ENCODE data around the gene MAF.

DNA sequence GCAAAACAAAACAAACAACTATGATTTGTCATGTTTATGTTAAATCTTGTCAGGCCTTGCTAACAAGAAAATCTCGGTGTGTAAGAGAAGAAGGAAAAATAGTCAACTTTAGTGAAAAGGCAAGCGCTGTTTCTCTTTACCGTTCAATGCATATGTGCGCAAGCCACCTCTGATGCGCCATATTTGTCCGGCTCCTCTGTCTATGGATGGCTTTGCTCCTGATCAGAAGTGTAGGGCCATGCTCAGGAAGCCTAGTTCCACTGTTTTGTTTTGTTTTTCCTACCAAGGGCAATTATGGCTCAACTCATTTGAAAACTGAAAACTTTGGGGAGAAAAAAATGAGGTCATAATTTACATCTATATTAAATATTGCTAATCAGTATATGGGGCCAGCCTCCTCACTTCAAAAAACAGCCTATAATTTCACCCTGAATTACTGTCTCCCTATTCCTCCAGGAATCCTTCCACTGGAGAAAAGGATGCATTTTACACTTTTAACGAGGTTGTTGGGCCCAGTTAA lies 4.5 kb downstream of the MAF start:
- TF ChIP-seq POLR2A (IDR thresholded peaks at IDR 0.05; ENCODE audit: low read depth, low read length) (no peak), RFX5 (IDR thresholded peaks at IDR 0.05; ENCODE audit: low read depth, low read length) (no peak), RAD21 (IDR thresholded peaks at IDR 0.05; ENCODE audit: low read length) (no peak), RCOR1 (IDR thresholded peaks at IDR 0.05; ENCODE audit: insufficient replicate concordance, low read length) (no peak), SMC3 (IDR thresholded peaks at IDR 0.05; ENCODE audit: low read depth, low read length) (no peak), MAZ (IDR thresholded peaks at IDR 0.05; ENCODE audit: borderline replicate concordance, low read depth, low read length) (no peak), BHLHE40 (IDR thresholded peaks at IDR 0.05; ENCODE audit: low read depth, low read length) (no peak), NFE2L2 (IDR thresholded peaks at IDR 0.05; ENCODE audit: low read depth, low read length) (no peak), ELK1 (IDR thresholded peaks at IDR 0.05; ENCODE audit: borderline replicate concordance, low read depth, low read length) (no peak), MAFK (IDR thresholded peaks at IDR 0.05; ENCODE audit: low read depth, low read length) (no peak)
- TF ChIP-seq, protein P1, sequence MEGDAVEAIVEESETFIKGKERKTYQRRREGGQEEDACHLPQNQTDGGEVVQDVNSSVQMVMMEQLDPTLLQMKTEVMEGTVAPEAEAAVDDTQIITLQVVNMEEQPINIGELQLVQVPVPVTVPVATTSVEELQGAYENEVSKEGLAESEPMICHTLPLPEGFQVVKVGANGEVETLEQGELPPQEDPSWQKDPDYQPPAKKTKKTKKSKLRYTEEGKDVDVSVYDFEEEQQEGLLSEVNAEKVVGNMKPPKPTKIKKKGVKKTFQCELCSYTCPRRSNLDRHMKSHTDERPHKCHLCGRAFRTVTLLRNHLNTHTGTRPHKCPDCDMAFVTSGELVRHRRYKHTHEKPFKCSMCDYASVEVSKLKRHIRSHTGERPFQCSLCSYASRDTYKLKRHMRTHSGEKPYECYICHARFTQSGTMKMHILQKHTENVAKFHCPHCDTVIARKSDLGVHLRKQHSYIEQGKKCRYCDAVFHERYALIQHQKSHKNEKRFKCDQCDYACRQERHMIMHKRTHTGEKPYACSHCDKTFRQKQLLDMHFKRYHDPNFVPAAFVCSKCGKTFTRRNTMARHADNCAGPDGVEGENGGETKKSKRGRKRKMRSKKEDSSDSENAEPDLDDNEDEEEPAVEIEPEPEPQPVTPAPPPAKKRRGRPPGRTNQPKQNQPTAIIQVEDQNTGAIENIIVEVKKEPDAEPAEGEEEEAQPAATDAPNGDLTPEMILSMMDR (conservative IDR thresholded peaks at IDR 0.05; ENCODE audit: low read depth, low read length), result no peak

Data from IMR-90 (cell line).